Breast epithelium (tissue), 4 donors: ENCODE results near the gene TPI1. TPM values are rescaled to one million over a fixed set of nuclear protein-coding genes. Genes with fewer than 3 reads are reported as not detected.

Source experiments
- DNase-seq, 2 donors: peaks; one replicate each; pipeline ENCODE4 v3.0.0-alpha.2; 2019; ENCODE audit warnings: low spot score in 2 of 2
- H3K27ac ChIP-seq, 2 donors: fragments of 200-600 bp; sonication (generic) in 1 of 2; one replicate each; pipeline ENCODE4 v1.5.1; 2016 to 2019; ENCODE audit warnings: mild to moderate bottlenecking in 1 of 2
- H3K27me3 ChIP-seq, 2 donors: fragments of 200-600 bp; sonication (generic) in 1 of 2; one replicate each; pipeline versions ENCODE4 v1.5.1 to v1.6.0; 2017 to 2019; ENCODE audit warnings: control low read depth in 1 of 2, mild to moderate bottlenecking in 1 of 2
- H3K36me3 ChIP-seq: fragments of 200-600 bp; one replicate; pipeline ENCODE4 v1.5.1; 2019
- H3K4me1 ChIP-seq, 2 donors: fragments of 200-600 bp; sonication (generic); one replicate each; pipeline ENCODE4 v1.5.1; 2016 to 2019; ENCODE audit warnings: control low read depth in 1 of 2
- H3K4me3 ChIP-seq, 3 donors: fragments of 200-600 bp; sonication (generic); 1 replicate in 2 of 3; 2 replicates in 1 of 3; pipeline ENCODE4 v1.5.1; 2016 to 2019; ENCODE audit warnings: mild to moderate bottlenecking in 3 of 3, moderate library complexity in 2 of 3
- H3K9me3 ChIP-seq, 2 donors: fragments of 200-600 bp; sonication (generic) in 1 of 2; one replicate each; pipeline ENCODE4 v1.5.1; 2016 to 2019; ENCODE audit warnings: control low read depth in 1 of 2
- POLR2A ChIP-seq: fragments of 450-650 bp; IDR thresholded peaks from one replicate; pipeline ENCODE4 v1.6.1; 2016; ENCODE audit warnings: antibody characterized with exemption, mild to moderate bottlenecking, moderate library complexity
- POLR2AphosphoS5 ChIP-seq, 3 donors: sonication (generic); formaldehyde crosslinking; IDR thresholded peaks; one replicate each; pipeline ENCODE4 v1.6.1; 2017; ENCODE audit warnings: antibody characterized with exemption in 3 of 3
- intact Hi-C: fragments of 100-400 bp; cut with DNase I; formaldehyde crosslinking; loops from one replicate; pipeline ENCODE4 v1.15.1; 2023; ENCODE audit warnings: low total_unique reads
- total RNA-seq, 3 donors: library from RNA; depleted of rRNA; stranded (reverse); fragments of >200 nt; gene quantifications; one replicate each; pipeline ENCODE4 v1.1.0, GENCODE V29; 2016
- TF ChIP-seq, protein P1 (sequence below), 3 donors: fragments of 450-650 bp; IDR thresholded peaks; one replicate each; pipeline ENCODE4 v1.5.1; 2016 to 2017; ENCODE audit warnings: antibody characterized with exemption in 3 of 3, mild to moderate bottlenecking in 3 of 3, moderate library complexity in 3 of 3

The TPI1 gene
- total RNA-seq: 100 to 1,000 TPM; 297 to 386 (median 351) TPM

DNA sequence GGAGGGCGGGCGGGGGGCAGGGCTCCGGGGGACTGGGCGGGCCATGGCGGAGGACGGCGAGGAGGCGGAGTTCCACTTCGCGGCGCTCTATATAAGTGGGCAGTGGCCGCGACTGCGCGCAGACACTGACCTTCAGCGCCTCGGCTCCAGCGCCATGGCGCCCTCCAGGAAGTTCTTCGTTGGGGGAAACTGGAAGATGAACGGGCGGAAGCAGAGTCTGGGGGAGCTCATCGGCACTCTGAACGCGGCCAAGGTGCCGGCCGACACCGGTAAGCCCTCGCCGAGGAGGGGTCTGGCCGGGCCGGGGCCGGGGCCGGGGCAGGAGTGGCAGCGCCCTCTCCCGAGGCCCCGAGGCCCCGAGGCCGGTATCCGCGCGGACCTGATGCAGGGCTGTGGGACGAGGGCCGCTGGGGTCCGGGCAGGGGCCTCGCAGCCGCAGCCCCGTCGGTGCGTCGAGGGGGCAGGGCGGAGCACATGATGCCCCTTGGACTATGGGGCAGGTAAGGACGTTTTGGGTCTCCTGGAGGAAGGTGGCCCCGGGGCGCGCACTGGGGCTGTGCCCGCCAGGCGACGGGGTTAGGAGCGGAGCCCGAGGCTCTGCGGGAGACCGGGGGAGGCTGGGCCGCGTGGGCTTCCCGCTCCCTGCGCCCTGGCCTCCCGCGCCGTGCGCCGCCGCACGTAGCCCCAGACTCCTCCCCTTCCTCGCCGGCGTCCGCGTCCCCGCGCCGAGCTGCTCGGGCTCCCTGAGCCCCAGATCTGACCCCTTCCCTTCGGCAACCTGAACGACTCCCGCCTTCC, at the start of gene TPI1:
Gene TPI1 (plus strand): TSS at position 119 of the 798 bp plus-strand sequence. CDS start 36 bp downstream, at position 155.
- no peaks in the 10 kb centered on the region for H3K9me3 ChIP-seq
- H3K36me3 ChIP-seq: no peaks in the 10 kb centered on the region
- H3K27ac ChIP-seq: peak within 1 kb of the TSS; percentile 95 to 96
- TF ChIP-seq POLR2AphosphoS5 (IDR thresholded peaks at IDR 0.05) (peak; percentile 93 to 100 (median 98)), POLR2A (peak; percentile 94)
- TF ChIP-seq, protein P1, sequence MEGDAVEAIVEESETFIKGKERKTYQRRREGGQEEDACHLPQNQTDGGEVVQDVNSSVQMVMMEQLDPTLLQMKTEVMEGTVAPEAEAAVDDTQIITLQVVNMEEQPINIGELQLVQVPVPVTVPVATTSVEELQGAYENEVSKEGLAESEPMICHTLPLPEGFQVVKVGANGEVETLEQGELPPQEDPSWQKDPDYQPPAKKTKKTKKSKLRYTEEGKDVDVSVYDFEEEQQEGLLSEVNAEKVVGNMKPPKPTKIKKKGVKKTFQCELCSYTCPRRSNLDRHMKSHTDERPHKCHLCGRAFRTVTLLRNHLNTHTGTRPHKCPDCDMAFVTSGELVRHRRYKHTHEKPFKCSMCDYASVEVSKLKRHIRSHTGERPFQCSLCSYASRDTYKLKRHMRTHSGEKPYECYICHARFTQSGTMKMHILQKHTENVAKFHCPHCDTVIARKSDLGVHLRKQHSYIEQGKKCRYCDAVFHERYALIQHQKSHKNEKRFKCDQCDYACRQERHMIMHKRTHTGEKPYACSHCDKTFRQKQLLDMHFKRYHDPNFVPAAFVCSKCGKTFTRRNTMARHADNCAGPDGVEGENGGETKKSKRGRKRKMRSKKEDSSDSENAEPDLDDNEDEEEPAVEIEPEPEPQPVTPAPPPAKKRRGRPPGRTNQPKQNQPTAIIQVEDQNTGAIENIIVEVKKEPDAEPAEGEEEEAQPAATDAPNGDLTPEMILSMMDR (IDR thresholded peaks at IDR 0.05): peak in 1 of 3 donors; percentile 12
- DNase-seq: peak; percentile 68 to 90
- intact Hi-C loops: loop anchor here (10.0 kb wide), 1 partner anchor 97 kb away; no protein-coding TSS in a partner anchor
- H3K4me3 ChIP-seq: peak within 1 kb of the TSS; percentile 90 to 100 (median 94)
- no peaks in the 10 kb centered on the region for H3K27me3 ChIP-seq
- H3K4me1 ChIP-seq: peaks cover 5 to 27% of the 10 kb centered on the region in 2 donors

DNA sequence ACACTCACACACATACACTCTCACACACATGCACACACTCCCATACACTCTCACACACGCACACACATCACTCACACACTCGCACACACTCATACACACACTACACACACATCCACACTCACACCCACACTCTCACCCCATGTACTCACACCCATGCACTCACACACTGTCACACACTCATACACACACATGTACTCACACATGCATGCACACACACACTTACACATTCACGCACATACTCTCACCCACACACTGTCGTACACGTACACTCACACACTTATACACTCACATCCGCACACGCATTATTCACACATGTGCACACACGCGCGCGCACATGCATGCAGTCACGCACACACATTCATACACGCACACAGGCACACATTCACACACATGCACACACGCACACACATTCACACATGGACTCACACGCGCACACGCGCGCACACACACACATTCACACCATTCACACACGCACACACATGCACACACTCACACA, 49.6 kb upstream of the TPI1 start:
- H3K36me3 ChIP-seq: no peaks in the 10 kb centered on the region
- intact Hi-C loops: no loop called here
- no peak overlapping the region for H3K4me3 ChIP-seq
- no peak overlapping the region for H3K27ac ChIP-seq
- peaks cover 0 to 6% of the 10 kb centered on the region in 2 donors for H3K27me3 ChIP-seq
- H3K4me1 ChIP-seq: no peaks in the 10 kb centered on the region
- H3K9me3 ChIP-seq: no peaks in the 10 kb centered on the region
- no peak for DNase-seq
- TF ChIP-seq, protein P1 (IDR thresholded peaks at IDR 0.05): no peak

DNA sequence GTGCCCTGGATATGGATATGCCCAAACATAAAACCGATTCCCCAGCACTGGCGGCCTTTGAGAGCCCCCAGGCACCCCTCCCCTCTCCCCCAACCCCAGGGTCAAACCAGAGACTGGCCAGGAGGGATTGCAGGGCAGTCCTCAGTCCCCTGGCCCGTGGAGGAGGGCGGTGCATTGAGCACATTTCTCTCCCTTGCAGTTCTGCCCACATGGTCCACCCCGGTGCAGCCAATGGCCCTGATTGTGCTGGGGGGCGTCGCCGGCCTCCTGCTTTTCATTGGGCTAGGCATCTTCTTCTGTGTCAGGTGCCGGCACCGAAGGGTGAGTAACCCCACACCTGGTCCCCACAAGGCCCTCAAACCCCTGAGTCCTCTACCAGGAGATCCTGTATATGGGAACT, 49.1 kb upstream of the TPI1 start:
- H3K27me3 ChIP-seq: peaks cover 0 to 8% of the 10 kb centered on the region in 2 donors
- H3K9me3 ChIP-seq: no peaks in the 10 kb centered on the region
- H3K27ac ChIP-seq: no peak overlapping the region
- no peaks in the 10 kb centered on the region for H3K4me1 ChIP-seq
- H3K36me3 ChIP-seq: no peaks in the 10 kb centered on the region
- TF ChIP-seq, protein P1 (IDR thresholded peaks at IDR 0.05): no peak
- TF ChIP-seq POLR2AphosphoS5 (IDR thresholded peaks at IDR 0.05) (no peak), POLR2A (no peak)
- no peak overlapping the region for H3K4me3 ChIP-seq
- intact Hi-C loops: no loop called here
- DNase-seq: no peak

DNA sequence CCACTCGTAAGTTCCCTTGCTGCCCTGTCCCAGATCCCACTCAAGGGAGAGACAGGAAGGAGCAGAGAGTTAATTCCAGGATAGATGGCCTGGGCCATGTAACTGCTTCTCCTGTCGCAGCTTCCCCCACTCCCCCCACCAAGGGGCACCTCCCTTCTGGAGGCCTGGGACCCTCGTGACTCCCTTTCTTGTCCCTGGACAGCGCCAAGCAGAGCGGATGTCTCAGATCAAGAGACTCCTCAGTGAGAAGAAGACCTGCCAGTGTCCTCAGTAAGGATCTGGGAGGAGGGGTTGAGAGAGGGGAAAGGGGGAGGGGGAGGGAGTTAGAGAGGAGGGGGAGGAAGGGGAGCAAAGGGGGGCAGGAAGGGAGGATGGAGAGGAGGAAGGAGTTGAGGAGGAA, 48.7 kb upstream of the TPI1 start:
- no peak for DNase-seq
- H3K27ac ChIP-seq: no peak overlapping the region
- no peak overlapping the region for H3K4me3 ChIP-seq
- no peaks in the 10 kb centered on the region for H3K36me3 ChIP-seq
- peaks cover 3 to 12% of the 10 kb centered on the region in 2 donors for H3K27me3 ChIP-seq
- intact Hi-C loops: no loop called here
- H3K4me1 ChIP-seq: no peaks in the 10 kb centered on the region
- TF ChIP-seq, protein P1 (IDR thresholded peaks at IDR 0.05): no peak
- TF ChIP-seq POLR2A: no peak
- TF ChIP-seq POLR2AphosphoS5 (IDR thresholded peaks at IDR 0.05): no peak
- H3K9me3 ChIP-seq: no peaks in the 10 kb centered on the region
